HepG2 (cell line): ENCODE data around the gene CREB1. TPM values are rescaled to one million over a fixed set of nuclear protein-coding genes. Genes with fewer than 3 reads are reported as not detected.

Source experiments
- ATAC-seq: fragments of 200-7000 bp; cut with Tn5 transposase; 3 replicates; pipeline ENCODE4 v1.9.1; 2020; ENCODE audit warnings: mild to moderate bottlenecking, moderate library complexity
- BruUV-seq: library from RNA; stranded (reverse); fragments of 400-500 nt; replicated peaks from 2 replicates; lab custom pipeline; 2021; lab: Mats Ljungman, UMichigan
- CTCF ChIA-PET: fragments of 300-600 bp; formaldehyde crosslinking; extraction: SDS; loops from one replicate; lab custom pipeline; 2021; ENCODE audit warnings: low total read pairs, inconsistent platforms, low intra/inter-chr PET ratio; lab: Yijun Ruan, JAX
- POLR2A ChIA-PET: fragments of 350-600 bp; sonication (Branson Sonifier 250); formaldehyde crosslinking; loops from one replicate; lab custom pipeline; 2020; ENCODE audit warnings: antibody characterized with exemption, inconsistent platforms; lab: Yijun Ruan, JAX
- DNase-seq: peaks from one replicate; pipeline ENCODE4 v3.0.0-alpha.2; 2015; ENCODE audit warnings: low spot score
- FAIRE-seq: peaks from 3 replicates; lab custom pipeline; 2011; peaks lifted over from hg19 to GRCh38; lab: Jason Lieb, UNC
- H2AFZ ChIP-seq: one replicate; pipeline ENCODE4 v1.6.1; 2011; ENCODE audit warnings: low read length, inconsistent platforms
- H3K27ac ChIP-seq: fragments of 300-600 bp; 3 replicates; pipeline ENCODE4 v1.8.0; 2011; ENCODE audit warnings: mixed run types, mild to moderate bottlenecking, mixed read lengths, low read length, inconsistent platforms; ENCODE audit not compliant: insufficient read depth; ENCODE audit errors: extremely low read length
- H3K27me3 ChIP-seq, 2 experiments: fragments of 200-600 bp in 1 of 2; 2 replicates in 1 of 2; 3 replicates in 1 of 2; pipeline versions ENCODE4 v1.6.0 to v1.8.0; 2011; ENCODE audit warnings: low read length in 2 of 2, mild to moderate bottlenecking in 2 of 2, moderate library complexity in 2 of 2, inconsistent platforms in 1 of 2; ENCODE audit not compliant: insufficient read depth in 2 of 2, control insufficient read depth in 1 of 2
- H3K36me3 ChIP-seq, 2 experiments: fragments of 200-600 bp in 1 of 2; replicated peaks in 1 of 2; 2 replicates in 1 of 2; 3 replicates in 1 of 2; pipeline versions ENCODE4 v1.5.1 to v1.8.0; 2011; ENCODE audit warnings: low read length in 2 of 2, inconsistent platforms in 1 of 2; ENCODE audit not compliant: insufficient read depth in 2 of 2, control insufficient read depth in 1 of 2
- H3K4me1 ChIP-seq: 2 replicates; pipeline ENCODE4 v1.5.1; 2012; ENCODE audit warnings: low read length, inconsistent platforms; ENCODE audit not compliant: insufficient read depth
- H3K4me2 ChIP-seq: 2 replicates; pipeline ENCODE4 v1.6.0; 2011; ENCODE audit warnings: low read depth, low read length, inconsistent platforms
- H3K4me3 ChIP-seq, 3 experiments: fragments of 200-600 bp in 1 of 3; sonication (generic), shearing (Covaris generic) in 1 of 3; replicated peaks in 1 of 3; 2 replicates each; pipeline ENCODE4 v1.5.1; 2011 to 2016; ENCODE audit warnings: low read length in 3 of 3, inconsistent platforms in 2 of 3, low read depth in 2 of 3, mild to moderate bottlenecking in 2 of 3, control low read depth in 1 of 3, mixed read lengths in 1 of 3; ENCODE audit not compliant: insufficient read depth in 1 of 3
- H3K79me2 ChIP-seq: one replicate; pipeline ENCODE4 v1.6.1; 2011; ENCODE audit warnings: low read length, inconsistent platforms; ENCODE audit not compliant: insufficient read depth
- H3K9ac ChIP-seq: 2 replicates; pipeline ENCODE4 v1.6.0; 2011; ENCODE audit warnings: mild to moderate bottlenecking, low read depth, low read length, inconsistent platforms; ENCODE audit not compliant: insufficient read depth
- H3K9me3 ChIP-seq: 2 replicates; pipeline ENCODE4 v1.5.1; 2012; ENCODE audit warnings: mild to moderate bottlenecking, low read length
- H4K20me1 ChIP-seq: 2 replicates; pipeline ENCODE4 v1.6.0; 2011; ENCODE audit warnings: inconsistent platforms, mild to moderate bottlenecking, low read length, moderate library complexity; ENCODE audit not compliant: insufficient read depth
- CCDC6 ChIP-seq: sonication (generic); formaldehyde crosslinking; IDR thresholded peaks from 2 replicates; pipeline ENCODE4 v1.8.1; 2022; ENCODE audit warnings: mild to moderate bottlenecking, missing genetic modification reagents, moderate library complexity
- GABPA ChIP-seq, 2 experiments: IDR thresholded peaks; 2 replicates each; pipeline ENCODE4 v1.6.1; 2011 to 2016; ENCODE audit warnings: low read depth in 2 of 2, low read length in 1 of 2, missing biosample characterization in 1 of 2, missing genetic modification characterization in 1 of 2
- KLF11 ChIP-seq: IDR thresholded peaks from 2 replicates; pipeline ENCODE4 v1.6.1; 2016; ENCODE audit warnings: missing compliant biosample characterization
- KMT2A ChIP-seq: sonication (generic); formaldehyde crosslinking; IDR thresholded peaks from 2 replicates; pipeline ENCODE4 v1.4.0; 2020; ENCODE audit warnings: missing genetic modification reagents
- SATB2 ChIP-seq: sonication (generic); formaldehyde crosslinking; IDR thresholded peaks from 2 replicates; pipeline ENCODE4 v1.5.0; 2020; ENCODE audit warnings: missing genetic modification reagents
- TEAD3 ChIP-seq: optimal IDR thresholded peaks from 2 replicates; pipeline ENCODE3; 2016; ENCODE audit warnings: borderline replicate concordance
- ZMYM4 ChIP-seq: sonication (generic); formaldehyde crosslinking; IDR thresholded peaks from 2 replicates; pipeline ENCODE4 v1.8.1; 2023; ENCODE audit warnings: mild to moderate bottlenecking, missing genetic modification reagents
- ZNF12 ChIP-seq: sonication (generic); formaldehyde crosslinking; IDR thresholded peaks from 2 replicates; pipeline ENCODE4 v1.5.0; 2020; ENCODE audit warnings: missing genetic modification reagents
- ZNF546 ChIP-seq: sonication (generic); formaldehyde crosslinking; conservative IDR thresholded peaks from 2 replicates; pipeline ENCODE4 v1.8.1; 2023; ENCODE audit warnings: mild to moderate bottlenecking, missing genetic modification reagents
- WGBS: methylation state at CpG from one replicate; pipeline ENCODE4 v1.1.6; 2017; ENCODE audit warnings: low lambda C conversion rate; 5-methylcytosine and 5-hydroxymethylcytosine counted together
- in situ Hi-C: cut with HindIII; loops from 2 replicates; pipeline ENCODE4 v1.10.0; 2017; ENCODE audit warnings: low pct_unique_long_range_greater_than_20kb; ENCODE audit not compliant: extremely low pct_ligation_motif_present
- intact Hi-C: fragments of 100-400 bp; cut with micrococcal nuclease; formaldehyde crosslinking; loops from one replicate; pipeline ENCODE4 v1.10.0; 2022; ENCODE audit not compliant: unreplicated experiment
- polyA plus RNA-seq, 8 experiments: library from polyadenylated mRNA; depleted of rRNA in 3 of 8; stranded (reverse) in 7 of 8; unstranded in 1 of 8; fragments of >200 nt; fragmentation: Illumina TruSeq in 4 of 8; extraction: Trizol in 4 of 8; gene quantifications; 2 replicates each; pipeline versions ENCODE4 v1.2.1 to v1.2.3, GENCODE V29; 2011 to 2016; ENCODE audit warnings: low read depth in 4 of 8, missing spikeins in 1 of 8, mixed read lengths in 1 of 8; ENCODE audit not compliant: insufficient read depth in 1 of 8
- total RNA-seq, 5 experiments: library from RNA; depleted of rRNA; stranded (reverse); fragments of >200 nt; fragmentation: Illumina TruSeq; extraction: Trizol; gene quantifications; 2 replicates each; pipeline ENCODE4 v1.2.3, GENCODE V29; 2016; ENCODE audit warnings: low read depth in 1 of 5
- TF ChIP-seq, protein P1 (sequence below): sonication (generic); formaldehyde crosslinking; conservative IDR thresholded peaks from 2 replicates; pipeline ENCODE4 v1.4.0; 2020; ENCODE audit warnings: missing genetic modification reagents
- TF ChIP-seq, protein P2 (sequence below): sonication (generic); formaldehyde crosslinking; IDR thresholded peaks from 2 replicates; pipeline ENCODE4 v1.4.0; 2020; ENCODE audit warnings: missing genetic modification reagents
- TF ChIP-seq, protein P3 (sequence below): fragments of 450-650 bp; IDR thresholded peaks from 2 replicates; pipeline ENCODE4 v1.6.1; 2017
- TF ChIP-seq, protein P4 (sequence below): IDR thresholded peaks from 2 replicates; pipeline ENCODE4 v1.6.1; 2018; ENCODE audit warnings: missing genetic modification reagents, mild to moderate bottlenecking, missing compliant biosample characterization
- TF ChIP-seq, protein P5 (sequence below): sonication (generic); formaldehyde crosslinking; IDR thresholded peaks from 2 replicates; pipeline ENCODE4 v1.5.1; 2020; ENCODE audit warnings: missing genetic modification reagents, mild to moderate bottlenecking, borderline replicate concordance
- TF ChIP-seq, protein P6 (sequence below): sonication (generic); formaldehyde crosslinking; IDR thresholded peaks from 2 replicates; pipeline ENCODE4 v1.4.0; 2020; ENCODE audit warnings: missing genetic modification reagents

The CREB1 gene
- total and polyA plus RNA-seq, 2 of the 13 experiments (the other 11 are each of a cell fraction or from before 2014, with no cell fraction given), result 51.8 to 51.9 TPM

DNA sequence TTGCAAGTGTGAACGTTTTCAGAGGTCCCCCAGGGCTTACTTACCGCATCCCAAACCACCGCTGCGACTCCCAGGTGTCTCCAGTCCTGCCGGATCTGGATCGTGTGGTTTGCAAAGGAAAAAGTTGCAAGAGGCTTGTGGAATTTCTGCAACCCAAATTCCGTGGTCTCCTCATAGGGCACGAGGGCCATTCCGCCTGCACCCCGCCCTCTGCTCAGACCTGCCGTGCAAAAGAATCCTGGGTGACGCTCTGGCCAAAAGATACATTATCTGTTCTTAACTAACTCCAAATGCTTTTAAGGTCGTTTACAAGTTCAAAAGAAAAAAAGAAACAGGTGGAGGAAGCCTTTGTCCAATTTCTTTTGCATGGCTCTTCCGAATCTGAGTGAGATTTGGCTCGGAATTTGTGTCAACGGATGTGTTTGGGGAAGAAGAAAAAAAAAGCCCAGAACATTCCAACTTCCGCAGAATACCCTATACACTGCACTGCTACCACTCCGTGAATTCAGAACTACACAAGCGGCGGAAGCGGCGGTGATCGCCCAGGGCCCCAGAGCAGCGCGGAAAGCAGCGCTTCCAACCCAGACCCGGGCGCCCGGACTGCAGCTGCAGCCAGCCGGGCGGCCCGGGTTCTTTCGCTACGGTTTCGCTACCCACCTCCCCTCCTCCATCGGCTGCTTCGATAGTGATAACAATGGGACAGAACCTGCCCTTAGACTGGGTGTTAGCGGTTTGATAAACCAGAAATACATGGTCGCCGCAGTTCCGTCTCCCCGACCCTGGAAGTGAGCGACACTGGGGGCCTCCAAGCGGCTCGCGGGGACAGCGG, 94.6 kb downstream of the CREB1 start:
- FAIRE-seq (no peak), ATAC-seq (peak; percentile 62), DNase-seq (peak; percentile 64)
- intact Hi-C loops (loop anchor here (1.0 to 10.0 kb wide), 7 partner anchors 68 to 641 kb away; partner anchors contain the start of gene CCNYL1), in situ Hi-C loops (loop anchor here (5.0 to 10.0 kb wide), 3 partner anchors 88 to 408 kb away; partner anchors contain the start of gene CCNYL1)
- BruUV-seq, result TSS peak; percentile 67
- Histone ChIP-seq H4K20me1 (no peaks in the 10 kb centered on the region), H3K4me1 (peaks cover 69% of the 10 kb centered on the region), H2AFZ (peak overlapping the region; percentile 45), H3K9ac (peak overlapping the region; percentile 96), H3K27me3 (no peaks in the 10 kb centered on the region; a peak in 1 of 5 replicates), H3K79me2 (peaks cover 20% of the 10 kb centered on the region), H3K4me2 (peak overlapping the region; percentile 92), H3K36me3 (peaks cover 6 to 22% of the 10 kb centered on the region in 2 experiments), H3K27ac (peak overlapping the region; percentile 87), H3K9me3 (no peaks in the 10 kb centered on the region), H3K4me3 (peak overlapping the region; percentile 80 to 92 (median 89))
- 7% methylated on average over 33 of the region's 47 CpGs for WGBS
- ChIA-PET POLR2A (interaction anchor here (0.6 to 3.7 kb wide), 30 partner anchors 9 to 641 kb away, joined by 3 to 67 read pairs (median 4); partner anchors contain the start of genes CCNYL1, CREB1, IDH1 and KLF7), CTCF (interaction anchor here (0.7 to 2.0 kb wide), 4 partner anchors 87 to 448 kb away, joined by 3 to 9 read pairs (median 5); partner anchors contain the start of gene CCNYL1)
- TF ChIP-seq GABPA (IDR thresholded peaks at IDR 0.05; ENCODE audit: low read depth, low read length), result no peak
- peak; percentile 73 for TF ChIP-seq GABPA (CRISPR knock-in tag; IDR thresholded peaks at IDR 0.05; ENCODE audit: low read depth)
- TF ChIP-seq, protein P1, sequence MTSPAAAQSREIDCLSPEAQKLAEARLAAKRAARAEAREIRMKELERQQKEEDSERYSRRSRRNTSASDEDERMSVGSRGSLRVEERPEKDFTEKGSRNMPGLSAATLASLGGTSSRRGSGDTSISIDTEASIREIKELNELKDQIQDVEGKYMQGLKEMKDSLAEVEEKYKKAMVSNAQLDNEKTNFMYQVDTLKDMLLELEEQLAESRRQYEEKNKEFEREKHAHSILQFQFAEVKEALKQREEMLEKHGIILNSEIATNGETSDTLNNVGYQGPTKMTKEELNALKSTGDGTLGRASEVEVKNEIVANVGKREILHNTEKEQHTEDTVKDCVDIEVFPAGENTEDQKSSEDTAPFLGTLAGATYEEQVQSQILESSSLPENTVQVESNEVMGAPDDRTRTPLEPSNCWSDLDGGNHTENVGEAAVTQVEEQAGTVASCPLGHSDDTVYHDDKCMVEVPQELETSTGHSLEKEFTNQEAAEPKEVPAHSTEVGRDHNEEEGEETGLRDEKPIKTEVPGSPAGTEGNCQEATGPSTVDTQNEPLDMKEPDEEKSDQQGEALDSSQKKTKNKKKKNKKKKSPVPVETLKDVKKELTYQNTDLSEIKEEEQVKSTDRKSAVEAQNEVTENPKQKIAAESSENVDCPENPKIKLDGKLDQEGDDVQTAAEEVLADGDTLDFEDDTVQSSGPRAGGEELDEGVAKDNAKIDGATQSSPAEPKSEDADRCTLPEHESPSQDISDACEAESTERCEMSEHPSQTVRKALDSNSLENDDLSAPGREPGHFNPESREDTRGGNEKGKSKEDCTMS (CRISPR knock-in tag), result 0 out of 2 replicates have a peak, but pooled peaks have one; percentile 47
- peak; percentile 28; the same call in 1 of the 2 replicates for TF ChIP-seq KMT2A (CRISPR knock-in tag)
- TF ChIP-seq TEAD3 (CRISPR knock-in tag), result no peak
- TF ChIP-seq, protein P2, sequence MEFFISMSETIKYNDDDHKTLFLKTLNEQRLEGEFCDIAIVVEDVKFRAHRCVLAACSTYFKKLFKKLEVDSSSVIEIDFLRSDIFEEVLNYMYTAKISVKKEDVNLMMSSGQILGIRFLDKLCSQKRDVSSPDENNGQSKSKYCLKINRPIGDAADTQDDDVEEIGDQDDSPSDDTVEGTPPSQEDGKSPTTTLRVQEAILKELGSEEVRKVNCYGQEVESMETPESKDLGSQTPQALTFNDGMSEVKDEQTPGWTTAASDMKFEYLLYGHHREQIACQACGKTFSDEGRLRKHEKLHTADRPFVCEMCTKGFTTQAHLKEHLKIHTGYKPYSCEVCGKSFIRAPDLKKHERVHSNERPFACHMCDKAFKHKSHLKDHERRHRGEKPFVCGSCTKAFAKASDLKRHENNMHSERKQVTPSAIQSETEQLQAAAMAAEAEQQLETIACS (CRISPR knock-in tag), result no peak
- no peak for TF ChIP-seq CCDC6 (CRISPR knock-in tag)
- no peak for TF ChIP-seq ZMYM4 (CRISPR knock-in tag)
- TF ChIP-seq, protein P3, sequence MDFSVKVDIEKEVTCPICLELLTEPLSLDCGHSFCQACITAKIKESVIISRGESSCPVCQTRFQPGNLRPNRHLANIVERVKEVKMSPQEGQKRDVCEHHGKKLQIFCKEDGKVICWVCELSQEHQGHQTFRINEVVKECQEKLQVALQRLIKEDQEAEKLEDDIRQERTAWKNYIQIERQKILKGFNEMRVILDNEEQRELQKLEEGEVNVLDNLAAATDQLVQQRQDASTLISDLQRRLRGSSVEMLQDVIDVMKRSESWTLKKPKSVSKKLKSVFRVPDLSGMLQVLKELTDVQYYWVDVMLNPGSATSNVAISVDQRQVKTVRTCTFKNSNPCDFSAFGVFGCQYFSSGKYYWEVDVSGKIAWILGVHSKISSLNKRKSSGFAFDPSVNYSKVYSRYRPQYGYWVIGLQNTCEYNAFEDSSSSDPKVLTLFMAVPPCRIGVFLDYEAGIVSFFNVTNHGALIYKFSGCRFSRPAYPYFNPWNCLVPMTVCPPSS, result no peak
- TF ChIP-seq ZNF546, result no peak
- TF ChIP-seq ZNF12 (CRISPR knock-in tag), result no peak
- TF ChIP-seq, protein P4, sequence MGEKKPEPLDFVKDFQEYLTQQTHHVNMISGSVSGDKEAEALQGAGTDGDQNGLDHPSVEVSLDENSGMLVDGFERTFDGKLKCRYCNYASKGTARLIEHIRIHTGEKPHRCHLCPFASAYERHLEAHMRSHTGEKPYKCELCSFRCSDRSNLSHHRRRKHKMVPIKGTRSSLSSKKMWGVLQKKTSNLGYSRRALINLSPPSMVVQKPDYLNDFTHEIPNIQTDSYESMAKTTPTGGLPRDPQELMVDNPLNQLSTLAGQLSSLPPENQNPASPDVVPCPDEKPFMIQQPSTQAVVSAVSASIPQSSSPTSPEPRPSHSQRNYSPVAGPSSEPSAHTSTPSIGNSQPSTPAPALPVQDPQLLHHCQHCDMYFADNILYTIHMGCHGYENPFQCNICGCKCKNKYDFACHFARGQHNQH (CRISPR knock-in tag), result no peak; the same call in 1 of the 2 replicates
- no peak for TF ChIP-seq KLF11 (CRISPR knock-in tag)
- TF ChIP-seq SATB2 (CRISPR knock-in tag), result no peak
- TF ChIP-seq, protein P5, sequence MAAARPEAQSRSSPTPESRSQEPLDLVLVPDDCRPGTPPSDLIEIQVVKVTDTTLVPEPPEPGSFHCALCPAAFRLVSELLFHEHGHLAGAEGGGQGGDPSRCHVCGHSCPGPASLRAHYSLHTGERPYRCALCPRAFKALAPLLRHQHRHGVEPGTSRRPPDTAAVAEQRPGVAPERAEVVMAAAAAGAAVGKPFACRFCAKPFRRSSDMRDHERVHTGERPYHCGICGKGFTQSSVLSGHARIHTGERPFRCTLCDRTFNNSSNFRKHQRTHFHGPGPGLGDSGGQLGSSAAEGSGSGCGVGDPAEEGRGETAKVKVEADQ (CRISPR knock-in tag), result no peak
- TF ChIP-seq, protein P6, sequence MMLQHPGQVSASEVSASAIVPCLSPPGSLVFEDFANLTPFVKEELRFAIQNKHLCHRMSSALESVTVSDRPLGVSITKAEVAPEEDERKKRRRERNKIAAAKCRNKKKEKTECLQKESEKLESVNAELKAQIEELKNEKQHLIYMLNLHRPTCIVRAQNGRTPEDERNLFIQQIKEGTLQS, result no peak
